CD14-positive monocyte (primary cell): Measurements from ENCODE around the gene SMLR1. TPM values are rescaled to one million over a fixed set of nuclear protein-coding genes. Genes with fewer than 3 reads are reported as not detected.
"Not testable (repeated sequence)": the region's sequence is repeated elsewhere in the genome, so short reads cannot be mapped to it uniquely, and the experiment has no call there.

Experiments
- DNase-seq, 3 donors: peaks; one replicate each; pipeline ENCODE4 v3.0.0-alpha.2; 2011 to 2022
- H2AFZ ChIP-seq: 2 replicates; pipeline ENCODE4 v1.6.0; 2012; ENCODE audit warnings: mild to moderate bottlenecking, low read depth, low read length, inconsistent platforms; ENCODE audit not compliant: insufficient read depth, poor library complexity, severe bottlenecking
- H3K27ac ChIP-seq, 2 donors: 1 replicate in 1 of 2; 2 replicates in 1 of 2; pipeline ENCODE4 v1.5.1; 2012 to 2013; ENCODE audit warnings: low read length in 2 of 2, control low read depth in 1 of 2, inconsistent platforms in 1 of 2, low read depth in 1 of 2, mild to moderate bottlenecking in 1 of 2
- H3K27me3 ChIP-seq, 2 donors: one replicate each; pipeline versions ENCODE4 v1.6.0 to v1.6.1; 2011 to 2013; ENCODE audit warnings: low read length in 2 of 2; ENCODE audit not compliant: control insufficient read depth in 2 of 2, insufficient read depth in 2 of 2
- H3K36me3 ChIP-seq, 2 donors: replicated peaks in 1 of 2; 1 replicate in 1 of 2; 2 replicates in 1 of 2; pipeline versions ENCODE4 v1.5.1 to v1.6.1; 2012 to 2013; ENCODE audit warnings: low read length in 2 of 2, control low read depth in 1 of 2, inconsistent platforms in 1 of 2, mild to moderate bottlenecking in 1 of 2; ENCODE audit not compliant: insufficient read depth in 2 of 2, control insufficient read depth in 1 of 2
- H3K4me1 ChIP-seq, 2 donors: 1 replicate in 1 of 2; 2 replicates in 1 of 2; pipeline versions ENCODE4 v1.5.1 to v1.6.1; 2012 to 2013; ENCODE audit warnings: low read length in 2 of 2, control low read depth in 1 of 2, inconsistent platforms in 1 of 2, mild to moderate bottlenecking in 1 of 2, moderate library complexity in 1 of 2; ENCODE audit not compliant: insufficient read depth in 2 of 2, control insufficient read depth in 1 of 2
- H3K4me2 ChIP-seq: replicated peaks from 2 replicates; pipeline ENCODE3; 2012; ENCODE audit warnings: low read length, moderate library complexity, mild to moderate bottlenecking; ENCODE audit not compliant: poor library complexity, severe bottlenecking; ENCODE audit errors: extremely low read depth
- H3K4me3 ChIP-seq, 3 experiments: fragments of 200-600 bp in 1 of 3; sonication (generic) in 1 of 3; replicated peaks in 1 of 3; 1 replicate in 2 of 3; 2 replicates in 1 of 3; pipeline ENCODE4 v1.5.1; 2011 to 2013; ENCODE audit warnings: low read length in 3 of 3, mild to moderate bottlenecking in 3 of 3, control low read depth in 2 of 3, low read depth in 2 of 3, inconsistent platforms in 1 of 3, moderate library complexity in 1 of 3
- H3K79me2 ChIP-seq: 2 replicates; pipeline ENCODE4 v1.6.0; 2012; ENCODE audit warnings: mild to moderate bottlenecking, control low read depth, inconsistent platforms, low read length, moderate library complexity; ENCODE audit not compliant: insufficient read depth
- H3K9ac ChIP-seq: 2 replicates; pipeline ENCODE4 v1.6.0; 2017; ENCODE audit warnings: low read length, mild to moderate bottlenecking; ENCODE audit not compliant: insufficient read depth, poor library complexity, severe bottlenecking
- H3K9me3 ChIP-seq, 2 donors: replicated peaks in 1 of 2; 1 replicate in 1 of 2; 2 replicates in 1 of 2; pipeline versions ENCODE4 v1.5.1 to v1.6.1; 2012 to 2013; ENCODE audit warnings: low read length in 2 of 2, control low read depth in 1 of 2; ENCODE audit not compliant: control insufficient read depth in 1 of 2, insufficient read depth in 1 of 2
- H4K20me1 ChIP-seq: 2 replicates; pipeline ENCODE4 v1.6.0; 2012; ENCODE audit warnings: mild to moderate bottlenecking, low read length, control low read depth, moderate library complexity; ENCODE audit not compliant: insufficient read depth
- H3K27ac Mint-ChIP-seq, 7 donors: one replicate each; pipeline ENCODE4 v1.8.0; 2020; ENCODE audit warnings: mild to moderate bottlenecking in 7 of 7, mixed read lengths in 7 of 7, moderate library complexity in 6 of 7, inconsistent platforms in 2 of 7
- H3K27me3 Mint-ChIP-seq, 3 donors: one replicate each; pipeline ENCODE4 v1.8.0; 2021 to 2022; ENCODE audit warnings: low read depth in 3 of 3, mild to moderate bottlenecking in 3 of 3, mixed read lengths in 3 of 3, moderate library complexity in 3 of 3, inconsistent platforms in 1 of 3
- H3K36me3 Mint-ChIP-seq, 2 donors: one replicate each; pipeline ENCODE4 v1.8.0; 2020; ENCODE audit warnings: mixed read lengths in 2 of 2, inconsistent platforms in 1 of 2, mild to moderate bottlenecking in 1 of 2
- H3K4me1 Mint-ChIP-seq: one replicate; pipeline ENCODE4 v1.8.0; 2020; ENCODE audit warnings: mild to moderate bottlenecking, mixed read lengths
- H3K4me3 Mint-ChIP-seq, 2 donors: one replicate each; pipeline ENCODE4 v1.8.0; 2020; ENCODE audit warnings: mild to moderate bottlenecking in 2 of 2, mixed read lengths in 2 of 2, moderate library complexity in 1 of 2
- H3K9me3 Mint-ChIP-seq, 7 donors: one replicate each; pipeline ENCODE4 v1.8.0; 2020 to 2022; ENCODE audit warnings: mixed read lengths in 7 of 7, mild to moderate bottlenecking in 6 of 7, moderate library complexity in 6 of 7, inconsistent platforms in 2 of 7
- WGBS: methylation state at CpG from one replicate; pipeline ENCODE4 v1.1.5; 2013; ENCODE audit warnings: missing lambda C conversion rate; ENCODE audit not compliant: insufficient coverage; 5-methylcytosine and 5-hydroxymethylcytosine counted together
- intact Hi-C, 2 donors: fragments of 100-400 bp; cut with micrococcal nuclease; formaldehyde crosslinking; loops; one replicate each; pipeline versions ENCODE4 v1.15.0 to v1.15.1; 2023
- polyA plus RNA-seq, 3 donors: library from polyadenylated mRNA; depleted of rRNA in 1 of 3; unstranded in 2 of 3; stranded (reverse) in 1 of 3; fragments of 300-500 nt in 2 of 3; fragments of >200 nt in 1 of 3; fragmentation: Illumina TruSeq in 2 of 3; gene quantifications; 1 replicate in 2 of 3; 2 replicates in 1 of 3; pipeline ENCODE4 v1.2.3, GENCODE V29; 2012 to 2021
- TF ChIP-seq, protein P1 (sequence below): fragments of 200-600 bp; IDR thresholded peaks from one replicate; pipeline ENCODE4 v1.8.0; 2022; ENCODE audit warnings: antibody characterized with exemption, mild to moderate bottlenecking

Gene SMLR1
- polyA plus RNA-seq, 3 donors: not detected

DNA sequence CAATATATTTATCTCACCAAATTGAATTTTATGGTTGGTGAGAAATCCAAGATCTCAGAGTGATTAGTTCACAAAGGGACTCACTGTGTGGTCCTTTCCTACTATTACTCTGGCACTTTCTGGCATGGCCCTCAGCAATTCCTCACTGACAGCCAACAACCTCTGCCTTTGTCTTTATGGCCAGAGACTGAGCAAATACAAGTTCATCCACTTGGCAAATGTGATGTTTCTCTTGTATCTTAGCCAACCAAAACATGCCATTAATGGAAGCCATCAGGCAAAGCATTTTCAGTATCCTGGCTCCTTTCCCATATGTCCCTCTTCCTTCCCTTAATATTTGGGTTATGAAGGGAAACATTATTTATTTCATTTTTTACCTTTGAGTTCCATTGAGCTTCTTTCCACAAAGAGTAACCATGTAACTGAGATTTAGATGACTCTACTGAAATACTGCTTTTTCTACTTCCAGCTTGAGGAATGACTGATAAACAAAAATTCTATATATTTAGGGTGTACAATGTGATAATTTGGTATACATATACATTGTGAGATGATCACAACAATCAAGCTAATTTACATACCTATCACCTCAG lies 30.8 kb upstream of the SMLR1 start:
- intact Hi-C loops: no loop called here
- H3K27ac ChIP-seq: no peak overlapping the region
- TF ChIP-seq, protein P1, sequence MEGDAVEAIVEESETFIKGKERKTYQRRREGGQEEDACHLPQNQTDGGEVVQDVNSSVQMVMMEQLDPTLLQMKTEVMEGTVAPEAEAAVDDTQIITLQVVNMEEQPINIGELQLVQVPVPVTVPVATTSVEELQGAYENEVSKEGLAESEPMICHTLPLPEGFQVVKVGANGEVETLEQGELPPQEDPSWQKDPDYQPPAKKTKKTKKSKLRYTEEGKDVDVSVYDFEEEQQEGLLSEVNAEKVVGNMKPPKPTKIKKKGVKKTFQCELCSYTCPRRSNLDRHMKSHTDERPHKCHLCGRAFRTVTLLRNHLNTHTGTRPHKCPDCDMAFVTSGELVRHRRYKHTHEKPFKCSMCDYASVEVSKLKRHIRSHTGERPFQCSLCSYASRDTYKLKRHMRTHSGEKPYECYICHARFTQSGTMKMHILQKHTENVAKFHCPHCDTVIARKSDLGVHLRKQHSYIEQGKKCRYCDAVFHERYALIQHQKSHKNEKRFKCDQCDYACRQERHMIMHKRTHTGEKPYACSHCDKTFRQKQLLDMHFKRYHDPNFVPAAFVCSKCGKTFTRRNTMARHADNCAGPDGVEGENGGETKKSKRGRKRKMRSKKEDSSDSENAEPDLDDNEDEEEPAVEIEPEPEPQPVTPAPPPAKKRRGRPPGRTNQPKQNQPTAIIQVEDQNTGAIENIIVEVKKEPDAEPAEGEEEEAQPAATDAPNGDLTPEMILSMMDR: no peak
- no peaks in the 10 kb centered on the region for H3K4me1 ChIP-seq
- H3K4me1 Mint-ChIP-seq: no peaks in the 10 kb centered on the region
- H3K27me3 Mint-ChIP-seq: no peaks in the 10 kb centered on the region
- H3K27me3 ChIP-seq: no peaks in the 10 kb centered on the region
- no peak overlapping the region for H3K4me3 Mint-ChIP-seq
- no peaks in the 10 kb centered on the region for H4K20me1 ChIP-seq
- H3K4me2 ChIP-seq: no peak overlapping the region
- H3K9me3 Mint-ChIP-seq: peaks cover 0 to 12% (median 6%) of the 10 kb centered on the region in 7 donors
- H3K4me3 ChIP-seq: no peak overlapping the region
- no peak overlapping the region for H3K27ac Mint-ChIP-seq
- no peaks in the 10 kb centered on the region for H3K36me3 ChIP-seq
- no peaks in the 10 kb centered on the region for H3K36me3 Mint-ChIP-seq
- DNase-seq: no peak
- H2AFZ ChIP-seq: no peak overlapping the region
- peaks cover 0 to under 1% of the 10 kb centered on the region in 2 donors for H3K9me3 ChIP-seq
- no peak overlapping the region for H3K9ac ChIP-seq
- no peaks in the 10 kb centered on the region for H3K79me2 ChIP-seq

DNA sequence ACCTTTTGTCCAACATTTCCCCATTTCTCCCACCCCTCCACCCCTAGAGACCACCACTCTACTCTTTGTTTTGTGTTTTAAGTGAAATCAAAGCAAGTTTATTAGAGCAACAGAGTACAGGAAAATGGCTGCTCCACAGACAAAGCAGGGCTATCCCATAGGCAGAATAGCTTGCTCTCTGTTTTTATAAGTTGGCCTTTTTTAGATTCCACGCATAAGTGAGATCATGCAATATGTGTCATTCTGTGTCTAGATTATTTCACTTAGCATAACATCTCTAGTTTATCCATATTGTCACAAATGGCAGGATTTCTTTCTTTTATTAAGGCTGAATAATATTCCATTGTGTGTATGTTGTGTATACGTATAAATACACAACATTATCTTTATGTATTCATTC lies 30.1 kb upstream of the SMLR1 start:
- H3K4me2 ChIP-seq: no peak overlapping the region
- no CpG with 5 or more reads among the region's 2 CpGs for WGBS
- no peak overlapping the region for H2AFZ ChIP-seq
- TF ChIP-seq, protein P1: no peak
- peaks cover 0 to 5% of the 10 kb centered on the region in 2 donors for H3K9me3 ChIP-seq
- no peak overlapping the region for H3K4me3 ChIP-seq
- H4K20me1 ChIP-seq: no peaks in the 10 kb centered on the region
- Mint-ChIP-seq H3K4me3 (no peak overlapping the region), H3K27me3 (no peaks in the 10 kb centered on the region), H3K4me1 (no peaks in the 10 kb centered on the region), H3K36me3 (no peaks in the 10 kb centered on the region), H3K9me3 (peaks cover 4 to 17% (median 11%) of the 10 kb centered on the region in 7 donors), H3K27ac (no peak overlapping the region)
- no peaks in the 10 kb centered on the region for H3K27me3 ChIP-seq
- H3K79me2 ChIP-seq: no peaks in the 10 kb centered on the region
- no peak overlapping the region for H3K9ac ChIP-seq
- H3K36me3 ChIP-seq: no peaks in the 10 kb centered on the region
- no peak for DNase-seq
- H3K27ac ChIP-seq: no peak overlapping the region
- H3K4me1 ChIP-seq: no peaks in the 10 kb centered on the region
- intact Hi-C loops: no loop called here

- H3K27me3 ChIP-seq, intact Hi-C loops, H3K36me3 Mint-ChIP-seq, H3K27ac ChIP-seq, H3K9me3 ChIP-seq, H3K4me2 ChIP-seq, H3K36me3 ChIP-seq, H3K9ac ChIP-seq, H3K4me1 Mint-ChIP-seq, H3K79me2 ChIP-seq, H3K27me3 Mint-ChIP-seq, H3K27ac Mint-ChIP-seq, H2AFZ ChIP-seq, H3K4me3 Mint-ChIP-seq, DNase-seq, H4K20me1 ChIP-seq, H3K4me1 ChIP-seq, H3K4me3 ChIP-seq: not testable (repeated sequence)
- 100% methylated on average over 21 of the region's 37 CpGs for WGBS
- peaks cover 4 to 19% (median 8%) of the 10 kb centered on the region in 7 donors for H3K9me3 Mint-ChIP-seq
Observed at GRCh38 chr6:130801368-130801767, 25.8 kb upstream of the SMLR1 start.
